K562 (cell line): Measurements from ENCODE around the gene CMTR2. TPM values are rescaled to one million over a fixed set of nuclear protein-coding genes. Genes with fewer than 3 reads are reported as not detected.

ENCODE experiments used
- ATAC-seq: fragments of 200-7000 bp; cut with Tn5 transposase; 3 replicates; pipeline ENCODE4 v1.9.1; 2020; ENCODE audit warnings: moderate library complexity
- BruUV-seq: library from RNA; stranded (reverse); fragments of 400-500 nt; replicated peaks from 2 replicates; lab custom pipeline; 2021; lab: Mats Ljungman, UMichigan
- CTCF ChIA-PET: fragments of 300-600 bp; formaldehyde crosslinking; extraction: SDS; loops from one replicate; lab custom pipeline; 2021; ENCODE audit warnings: low intra/inter-chr PET ratio; lab: Yijun Ruan, JAX
- POLR2A ChIA-PET: fragments of 300-600, 350-650 bp; sonication (Branson Sonifier 250); formaldehyde crosslinking; extraction: SDS; loops from one replicate; lab custom pipeline; 2021; ENCODE audit warnings: antibody characterized with exemption, inconsistent platforms; lab: Yijun Ruan, JAX
- DNase-seq, 4 experiments: peaks; one replicate each; pipeline versions ENCODE4 v3.0.0 to v3.0.0-alpha.2; 2011 to 2018; ENCODE audit warnings: low spot score in 3 of 4, mixed read lengths in 3 of 4; ENCODE audit errors: extremely low read depth in 1 of 4
- FAIRE-seq: peaks from 2 replicates; lab custom pipeline; 2011; peaks lifted over from hg19 to GRCh38; lab: Jason Lieb, UNC
- H2AFZ ChIP-seq: 2 replicates; pipeline ENCODE4 v1.6.0; 2011; ENCODE audit warnings: low read depth, low read length, control low read depth, inconsistent platforms
- H3K27ac ChIP-seq: fragments of 200-600 bp; 3 replicates; pipeline ENCODE4 v1.8.0; 2011; ENCODE audit warnings: low read depth, mild to moderate bottlenecking, control low read depth, inconsistent platforms, low read length, moderate library complexity, mixed read lengths; ENCODE audit errors: extremely low read depth
- H3K27me3 ChIP-seq, 2 experiments: fragments of 300-600 bp in 1 of 2; 2 replicates in 1 of 2; 3 replicates in 1 of 2; pipeline versions ENCODE4 v1.6.0 to v1.8.0; 2011; ENCODE audit warnings: inconsistent platforms in 2 of 2, low read length in 2 of 2, mild to moderate bottlenecking in 1 of 2, mixed read lengths in 1 of 2, moderate library complexity in 1 of 2; ENCODE audit not compliant: control insufficient read depth in 2 of 2, insufficient read depth in 2 of 2
- H3K36me3 ChIP-seq: fragments of 300-600 bp; 3 replicates; pipeline ENCODE4 v1.8.0; 2011; ENCODE audit warnings: mild to moderate bottlenecking, low read length, inconsistent platforms; ENCODE audit not compliant: control insufficient read depth, insufficient read depth
- H3K4me1 ChIP-seq, 2 experiments: fragments of 200-600 bp in 1 of 2; replicated peaks in 1 of 2; 2 replicates in 1 of 2; 3 replicates in 1 of 2; pipeline versions ENCODE4 v1.5.1 to v1.8.0; 2011; ENCODE audit warnings: inconsistent platforms in 2 of 2, low read length in 2 of 2, mild to moderate bottlenecking in 1 of 2, mixed read lengths in 1 of 2, moderate library complexity in 1 of 2; ENCODE audit not compliant: control insufficient read depth in 2 of 2, insufficient read depth in 2 of 2
- H3K4me2 ChIP-seq: 2 replicates; pipeline ENCODE4 v1.6.1; 2011; ENCODE audit warnings: low read length, control low read depth, inconsistent platforms, mixed read lengths; ENCODE audit not compliant: insufficient read depth
- H3K4me3 ChIP-seq: fragments of 200-600 bp; sonication (generic), shearing (Covaris generic); 2 replicates; pipeline ENCODE4 v1.5.1; 2016; ENCODE audit warnings: control low read depth, inconsistent platforms
- H3K79me2 ChIP-seq: fragments of 200-600 bp; 3 replicates; pipeline ENCODE4 v1.8.0; 2011; ENCODE audit warnings: low read length, inconsistent platforms; ENCODE audit not compliant: control insufficient read depth, insufficient read depth
- H3K9ac ChIP-seq, 2 experiments: 2 replicates each; pipeline versions ENCODE4 v1.6.0 to v1.6.1; 2011; ENCODE audit warnings: low read depth in 2 of 2, low read length in 2 of 2, control low read depth in 1 of 2, inconsistent platforms in 1 of 2, mild to moderate bottlenecking in 1 of 2, mixed read lengths in 1 of 2; ENCODE audit not compliant: insufficient read depth in 1 of 2
- H3K9me1 ChIP-seq: one replicate; pipeline ENCODE4 v1.6.0; 2011; ENCODE audit warnings: inconsistent platforms, mild to moderate bottlenecking, low read length, moderate library complexity; ENCODE audit not compliant: control insufficient read depth, insufficient read depth
- H3K9me3 ChIP-seq: replicated peaks from 2 replicates; pipeline ENCODE4 v1.5.1; 2011; ENCODE audit warnings: low read depth, low read length, inconsistent platforms; ENCODE audit not compliant: control insufficient read depth, insufficient read depth
- H4K20me1 ChIP-seq: replicated peaks from 2 replicates; pipeline ENCODE4 v1.6.1; 2011; ENCODE audit warnings: low read length, inconsistent platforms, mixed read lengths; ENCODE audit not compliant: control insufficient read depth, insufficient read depth
- RBM25 ChIP-seq: fragments of 200-400 bp; formaldehyde crosslinking; IDR thresholded peaks from 2 replicates; pipeline ENCODE4 v1.6.1; 2018; ENCODE audit warnings: low read length, low read depth, moderate library complexity; ENCODE audit not compliant: severe bottlenecking
- STAT6 ChIP-seq: sonication (generic); formaldehyde crosslinking; IDR thresholded peaks from 2 replicates; pipeline ENCODE4 v1.8.1; 2023; ENCODE audit warnings: mild to moderate bottlenecking, missing genetic modification reagents
- ZNF121 ChIP-seq: sonication (generic); formaldehyde crosslinking; conservative IDR thresholded peaks from 2 replicates; pipeline ENCODE4 v1.8.0; 2022; ENCODE audit warnings: missing genetic modification reagents
- WGBS: fragments of 100-300 bp; shearing (Covaris generic); methylation state at CpG from one replicate; pipeline ENCODE4 v1.1.6; 2016; ENCODE audit warnings: low coverage, mixed read lengths; ENCODE audit not compliant: insufficient coverage; ENCODE audit errors: missing lambda C conversion rate; 5-methylcytosine and 5-hydroxymethylcytosine counted together
- in situ Hi-C: fragments of 300-500 bp; cut with MboI; formaldehyde crosslinking; loops from 4 replicates; pipeline ENCODE4 v1.15.0; 2018; ENCODE audit warnings: inconsistent platforms, mixed read lengths
- intact Hi-C: fragments of 100-400 bp; cut with micrococcal nuclease; formaldehyde crosslinking; loops from 2 replicates; pipeline ENCODE4 v1.14.2; 2022
- polyA plus RNA-seq, 8 experiments: library from polyadenylated mRNA; depleted of rRNA in 4 of 8; stranded (reverse) in 5 of 8; unstranded in 3 of 8; fragments of >200 nt; fragmentation: Nextera tagmentation in 2 of 8; fragmentation: Illumina TruSeq in 1 of 8; extraction: Ambion mirVana in 2 of 8; extraction: Trizol in 1 of 8; gene quantifications; 2 replicates each; pipeline versions ENCODE4 v1.2.1 to v1.2.3, GENCODE V29; 2011 to 2014; ENCODE audit warnings: inconsistent platforms in 1 of 8, missing spikeins in 1 of 8
- total RNA-seq, 7 experiments: library from RNA; depleted of rRNA in 6 of 7; stranded (reverse); fragments of >200 nt in 6 of 7; fragmentation: Illumina TruSeq in 2 of 7; extraction: Trizol in 2 of 7; gene quantifications; 2 replicates each; pipeline versions ENCODE4 v1.2.1 to v1.2.3, GENCODE V29; 2011 to 2021; ENCODE audit warnings: low replicate concordance in 1 of 7

The CMTR2 gene
- total and polyA plus RNA-seq, 9 of the 15 experiments (the other 6 are each of a cell fraction or from before 2014, with no cell fraction given), result 4.6 to 24.8 (median 12.7) TPM

GRCh38 chr16:71287454-71287853, 1.7 kb downstream of the CMTR2 start:
- DNase-seq (no peak), ATAC-seq (no peak), FAIRE-seq (no peak)
- Histone ChIP-seq H4K20me1 (no peaks in the 10 kb centered on the region), H3K79me2 (peaks cover 27% of the 10 kb centered on the region), H3K27me3 (no peaks in the 10 kb centered on the region), H3K9me3 (0 out of 2 replicates have a peak, but pooled peaks cover 2% of the 10 kb centered on the region), H3K36me3 (peaks cover 44% of the 10 kb centered on the region), H3K27ac (no peak overlapping the region), H3K9ac (no peak overlapping the region; a peak in 1 of 4 replicates), H3K4me3 (no peak overlapping the region), H3K9me1 (no peaks in the 10 kb centered on the region), H3K4me2 (no peak overlapping the region), H3K4me1 (peaks cover 12 to 18% of the 10 kb centered on the region in 2 experiments; a peak in 4 of 5 replicates), H2AFZ (no peak overlapping the region)
- BruUV-seq, result no TSS peak
- ChIA-PET CTCF (no interaction called here), POLR2A (interaction anchor here (1.1 to 1.5 kb wide), 2 partner anchors 9 to 12 kb away, joined by 3 to 5 read pairs; no protein-coding TSS in a partner anchor)
- 61% methylated on average over 2 of the region's 2 CpGs for WGBS
- intact Hi-C loops, result no loop called here
- TF ChIP-seq STAT6 (CRISPR knock-in tag) (no peak), ZNF121 (CRISPR knock-in tag) (peak; percentile 51), RBM25 (peak; percentile 31)
- in situ Hi-C loops, result no loop called here
